ENCODE results near the gene C1RL. TPM values are rescaled to one million over a fixed set of nuclear protein-coding genes. Genes with fewer than 3 reads are reported as not detected.
A peak's percentile ranks its signal among the peaks of the same experiment; 100 is the strongest.

C1RL gene
- total and polyA plus RNA-seq, 4 donors: 67.5 to 188 (median 124) TPM

GRCh38 chr12:7047306-7047705 is 61.7 kb downstream of the C1RL start:
- Histone ChIP-seq H3K9ac (ENCODE audit: low read depth in 1 of 2, low read length in 2 of 2) (no peak overlapping the region), H3K4me1 (ENCODE audit: control insufficient read depth in 4 of 4, insufficient read depth in 4 of 4, low read length in 3 of 4) (no peaks in the 10 kb centered on the region), H3K27me3 (ENCODE audit: control insufficient read depth in 4 of 4, insufficient read depth in 4 of 4, low read length in 3 of 4) (no peaks in the 10 kb centered on the region), H3K36me3 (ENCODE audit: control insufficient read depth in 4 of 4, insufficient read depth in 3 of 4, low read depth in 1 of 4, low read length in 3 of 4) (no peaks in the 10 kb centered on the region), H3K4me3 (ENCODE audit: low read depth in 1 of 3, low read length in 3 of 3) (no peak overlapping the region), H3K27ac (ENCODE audit: low read depth in 1 of 2, low read length in 2 of 2) (no peak overlapping the region), H3K9me3 (ENCODE audit: control insufficient read depth in 4 of 4, low read length in 3 of 4) (no peaks in the 10 kb centered on the region)
- TF ChIP-seq JUND (IDR thresholded peaks at IDR 0.05) (no peak), RAD21 (IDR thresholded peaks at IDR 0.05) (no peak), NR2F2 (IDR thresholded peaks at IDR 0.05) (peak; percentile 44)
- DNase-seq (ENCODE audit: low spot score): no peak
- 69% methylated on average over 5 of the region's 5 CpGs for WGBS

GRCh38 chr12:7046383-7047105 is 62.5 kb downstream of the C1RL start:
- no peak for DNase-seq (ENCODE audit: low spot score)
- H3K9me3 ChIP-seq (ENCODE audit: control insufficient read depth in 4 of 4, low read length in 3 of 4): no peaks in the 10 kb centered on the region
- 94% methylated on average over 5 of the region's 5 CpGs for WGBS
- no peaks in the 10 kb centered on the region for H3K4me1 ChIP-seq (ENCODE audit: control insufficient read depth in 4 of 4, insufficient read depth in 4 of 4, low read length in 3 of 4)
- H3K36me3 ChIP-seq (ENCODE audit: control insufficient read depth in 4 of 4, insufficient read depth in 3 of 4, low read depth in 1 of 4, low read length in 3 of 4): no peaks in the 10 kb centered on the region
- H3K9ac ChIP-seq (ENCODE audit: low read depth in 1 of 2, low read length in 2 of 2): no peak overlapping the region
- no peak overlapping the region for H3K27ac ChIP-seq (ENCODE audit: low read depth in 1 of 2, low read length in 2 of 2)
- H3K4me3 ChIP-seq (ENCODE audit: low read depth in 1 of 3, low read length in 3 of 3): no peak overlapping the region
- no peaks in the 10 kb centered on the region for H3K27me3 ChIP-seq (ENCODE audit: control insufficient read depth in 4 of 4, insufficient read depth in 4 of 4, low read length in 3 of 4)
- no peak for TF ChIP-seq RXRA (IDR thresholded peaks at IDR 0.05)
- no peak for TF ChIP-seq CTCF (IDR thresholded peaks at IDR 0.05; ENCODE audit: low read depth, low read length, missing input control)
- no peak for TF ChIP-seq RAD21 (IDR thresholded peaks at IDR 0.05)
- TF ChIP-seq TAF1 (conservative IDR thresholded peaks at IDR 0.05): no peak
- TF ChIP-seq GABPA (IDR thresholded peaks at IDR 0.05 in 1 of 2, conservative IDR thresholded peaks at IDR 0.05 in 1 of 2): no peak
- TF ChIP-seq HNF4G (IDR thresholded peaks at IDR 0.05): no peak
- no peak for TF ChIP-seq FOXA2 (IDR thresholded peaks at IDR 0.05)
- TF ChIP-seq ZBTB33 (IDR thresholded peaks at IDR 0.05): no peak

- Histone ChIP-seq H3K9me3 (ENCODE audit: control insufficient read depth in 4 of 4, low read length in 3 of 4) (no peaks in the 10 kb centered on the region), H3K36me3 (ENCODE audit: control insufficient read depth in 4 of 4, insufficient read depth in 3 of 4, low read depth in 1 of 4, low read length in 3 of 4) (no peaks in the 10 kb centered on the region), H3K27me3 (ENCODE audit: control insufficient read depth in 4 of 4, insufficient read depth in 4 of 4, low read length in 3 of 4) (no peaks in the 10 kb centered on the region), H3K27ac (ENCODE audit: low read depth in 1 of 2, low read length in 2 of 2) (no peak overlapping the region), H3K4me1 (ENCODE audit: control insufficient read depth in 4 of 4, insufficient read depth in 4 of 4, low read length in 3 of 4) (no peaks in the 10 kb centered on the region), H3K4me3 (ENCODE audit: low read depth in 1 of 3, low read length in 3 of 3) (no peak overlapping the region), H3K9ac (ENCODE audit: low read depth in 1 of 2, low read length in 2 of 2) (no peak overlapping the region)
- TF ChIP-seq REST (IDR thresholded peaks at IDR 0.05) (no peak), HNF4A (conservative IDR thresholded peaks at IDR 0.05) (no peak), FOXA2 (IDR thresholded peaks at IDR 0.05) (no peak), SP1 (IDR thresholded peaks at IDR 0.05) (no peak), ZBTB33 (IDR thresholded peaks at IDR 0.05) (no peak), HNF4G (IDR thresholded peaks at IDR 0.05) (no peak), GABPA (IDR thresholded peaks at IDR 0.05 in 1 of 2, conservative IDR thresholded peaks at IDR 0.05 in 1 of 2) (no peak), RXRA (IDR thresholded peaks at IDR 0.05) (no peak), NR2F2 (IDR thresholded peaks at IDR 0.05) (no peak), FOXA1 (IDR thresholded peaks at IDR 0.05) (no peak), MAX (IDR thresholded peaks at IDR 0.05) (no peak), EGR1 (IDR thresholded peaks at IDR 0.05; ENCODE audit: low read depth in 2 of 2) (no peak), RAD21 (IDR thresholded peaks at IDR 0.05) (no peak), ATF3 (IDR thresholded peaks at IDR 0.05) (no peak), YY1 (IDR thresholded peaks at IDR 0.05) (no peak)
- 95% methylated on average over 9 of the region's 9 CpGs for WGBS
- no peak for DNase-seq (ENCODE audit: low spot score)
Observed at GRCh38 chr12:7045913-7046312, 63.1 kb downstream of the C1RL start.
